IMR-90 (cell line): ENCODE results near the gene NUDT3. TPM values are rescaled to one million over a fixed set of nuclear protein-coding genes. Genes with fewer than 3 reads are reported as not detected.
"Not testable (repeated sequence)": the region's sequence is repeated elsewhere in the genome, so short reads cannot be mapped to it uniquely, and the experiment has no call there.

Experiments
- ATAC-seq: fragments of 200-7000 bp; cut with Tn5 transposase; 2 replicates; pipeline ENCODE4 v1.9.1; 2020; ENCODE audit warnings: low read depth, mild to moderate bottlenecking, moderate library complexity
- BruUV-seq: library from RNA; stranded (reverse); fragments of 400-500 nt; replicated peaks from 2 replicates; lab custom pipeline; 2021; lab: Mats Ljungman, UMichigan
- CTCF ChIA-PET: fragments of 300-600 bp; formaldehyde crosslinking; extraction: SDS; loops from one replicate; lab custom pipeline; 2021; ENCODE audit warnings: antibody characterized with exemption; lab: Yijun Ruan, JAX
- POLR2A ChIA-PET: fragments of 300-600 bp; sonication (Branson Sonifier 250); formaldehyde crosslinking; loops from one replicate; lab custom pipeline; 2022; ENCODE audit warnings: antibody characterized with exemption; ENCODE audit not compliant: unreplicated experiment; lab: Charles Lee
- DNase-seq: peaks from one replicate; pipeline ENCODE4 v3.0.0; 2013
- H2AFZ ChIP-seq: replicated peaks from 2 replicates; pipeline ENCODE3; 2013; ENCODE audit warnings: low read length, mild to moderate bottlenecking; ENCODE audit not compliant: poor library complexity
- H2AK5ac ChIP-seq: 2 replicates; pipeline ENCODE4 v1.6.1; 2013; ENCODE audit warnings: low read depth, low read length, inconsistent platforms
- H2AK9ac ChIP-seq: replicated peaks from 2 replicates; pipeline ENCODE3; 2013; ENCODE audit warnings: mild to moderate bottlenecking, low read depth, low read length, moderate library complexity; ENCODE audit not compliant: poor library complexity
- H2BK120ac ChIP-seq: 2 replicates; pipeline ENCODE4 v1.6.1; 2013; ENCODE audit warnings: low read depth, low read length, inconsistent platforms
- H2BK15ac ChIP-seq: 3 replicates; pipeline ENCODE4 v1.6.1; 2013; ENCODE audit warnings: low read depth, low read length, inconsistent platforms
- H2BK20ac ChIP-seq: 2 replicates; pipeline ENCODE4 v1.6.1; 2013; ENCODE audit warnings: low read depth, mild to moderate bottlenecking, inconsistent platforms, low read length, moderate library complexity
- H2BK5ac ChIP-seq: 2 replicates; pipeline ENCODE4 v1.6.1; 2013; ENCODE audit warnings: mild to moderate bottlenecking, low read depth, low read length, inconsistent platforms; ENCODE audit not compliant: poor library complexity, severe bottlenecking
- H3K14ac ChIP-seq: replicated peaks from 2 replicates; pipeline ENCODE4 v1.6.1; 2013; ENCODE audit warnings: low read depth, low read length, inconsistent platforms
- H3K18ac ChIP-seq: 2 replicates; pipeline ENCODE4 v1.6.1; 2013; ENCODE audit warnings: low read depth, low read length, control low read depth
- H3K23ac ChIP-seq: 2 replicates; pipeline ENCODE4 v1.6.1; 2013; ENCODE audit warnings: low read depth, low read length, inconsistent platforms
- H3K27ac ChIP-seq: 2 replicates; pipeline ENCODE4 v1.5.1; 2013; ENCODE audit warnings: mild to moderate bottlenecking, control low read depth, low read length; ENCODE audit not compliant: insufficient read depth
- H3K27me3 ChIP-seq: 2 replicates; pipeline ENCODE4 v1.6.1; 2013; ENCODE audit warnings: low read length; ENCODE audit not compliant: control insufficient read depth, insufficient read depth
- H3K36me3 ChIP-seq: 2 replicates; pipeline ENCODE4 v1.6.1; 2013; ENCODE audit warnings: low read length, mixed read lengths; ENCODE audit not compliant: control insufficient read depth, insufficient read depth
- H3K4ac ChIP-seq: 2 replicates; pipeline ENCODE4 v1.6.1; 2013; ENCODE audit warnings: low read depth, low read length, inconsistent platforms
- H3K4me1 ChIP-seq: 2 replicates; pipeline ENCODE4 v1.6.1; 2013; ENCODE audit warnings: low read length, mixed read lengths; ENCODE audit not compliant: control insufficient read depth, insufficient read depth
- H3K4me2 ChIP-seq: 2 replicates; pipeline ENCODE4 v1.6.1; 2013; ENCODE audit warnings: low read depth, mild to moderate bottlenecking, control low read depth, low read length, moderate library complexity
- H3K4me3 ChIP-seq: 2 replicates; pipeline ENCODE4 v1.5.1; 2013; ENCODE audit warnings: low read depth, mild to moderate bottlenecking, control low read depth, low read length, moderate library complexity; ENCODE audit not compliant: insufficient read depth
- H3K56ac ChIP-seq: 2 replicates; pipeline ENCODE4 v1.6.1; 2013; ENCODE audit warnings: low read length, inconsistent platforms; ENCODE audit not compliant: insufficient read depth; ENCODE audit errors: extremely low read depth
- H3K79me1 ChIP-seq, 2 experiments: 2 replicates each; pipeline ENCODE4 v1.6.1; 2013; ENCODE audit warnings: low read length in 2 of 2, inconsistent platforms in 1 of 2, low read depth in 1 of 2
- H3K9ac ChIP-seq: 2 replicates; pipeline ENCODE4 v1.6.1; 2013; ENCODE audit warnings: low read depth, low read length, control low read depth
- H3K9me1 ChIP-seq: 2 replicates; pipeline ENCODE4 v1.6.1; 2013; ENCODE audit warnings: low read length, inconsistent platforms; ENCODE audit not compliant: insufficient read depth
- H3K9me3 ChIP-seq: 2 replicates; pipeline ENCODE4 v1.6.1; 2013; ENCODE audit warnings: low read length; ENCODE audit not compliant: control insufficient read depth, insufficient read depth
- H4K20me1 ChIP-seq: 2 replicates; pipeline ENCODE4 v1.6.1; 2013; ENCODE audit warnings: low read length, inconsistent platforms; ENCODE audit not compliant: insufficient read depth
- H4K5ac ChIP-seq: 2 replicates; pipeline ENCODE4 v1.6.1; 2013; ENCODE audit warnings: mild to moderate bottlenecking, low read depth, low read length, control low read depth
- H4K8ac ChIP-seq, 2 experiments: 2 replicates each; pipeline ENCODE4 v1.6.1; 2013; ENCODE audit warnings: low read depth in 2 of 2, low read length in 2 of 2, control low read depth in 1 of 2, inconsistent platforms in 1 of 2
- H4K91ac ChIP-seq: 2 replicates; pipeline ENCODE4 v1.6.1; 2013; ENCODE audit warnings: low read depth, low read length, inconsistent platforms; ENCODE audit not compliant: insufficient read depth
- CEBPB ChIP-seq: IDR thresholded peaks from 2 replicates; pipeline ENCODE4 v1.6.1; 2012; ENCODE audit warnings: low read depth, low read length, improper control_type of control experiment
- FOS ChIP-seq: fragments of 150-350 bp; IDR thresholded peaks from 2 replicates; pipeline ENCODE4 v1.6.1; 2016; ENCODE audit warnings: low read depth, low read length
- MAFK ChIP-seq: IDR thresholded peaks from 2 replicates; pipeline ENCODE4 v1.6.1; 2012; ENCODE audit warnings: low read depth, low read length, improper control_type of control experiment
- NFE2L2 ChIP-seq: fragments of 150-350 bp; IDR thresholded peaks from 2 replicates; pipeline ENCODE4 v1.6.1; 2016; ENCODE audit warnings: low read depth, mild to moderate bottlenecking, low read length
- RCOR1 ChIP-seq: IDR thresholded peaks from 2 replicates; pipeline ENCODE4 v1.6.1; 2012; ENCODE audit warnings: mild to moderate bottlenecking, low read length, improper control_type of control experiment; ENCODE audit not compliant: insufficient replicate concordance
- WGBS, 2 experiments: methylation state at CpG; one replicate each; pipeline versions ENCODE4 v1.1.5 to v1.1.7; 2013; ENCODE audit warnings: missing lambda C conversion rate in 2 of 2; ENCODE audit not compliant: insufficient read length in 1 of 2; ENCODE audit errors: extremely low coverage in 2 of 2; 5-methylcytosine and 5-hydroxymethylcytosine counted together
- dilution Hi-C: fragments of 300-500 bp; cut with HindIII; formaldehyde crosslinking; loops from one replicate; pipeline ENCODE4 v1.14.3; 2018; ENCODE audit warnings: low sequenced_read_pairs; ENCODE audit not compliant: unreplicated experiment
- in situ Hi-C: fragments of 300-500 bp; cut with MboI; formaldehyde crosslinking; loops from 3 replicates; pipeline ENCODE4 v1.14.3; 2019; ENCODE audit warnings: low sequenced_read_pairs, inconsistent platforms, mixed read lengths
- intact Hi-C: fragments of 100-400 bp; cut with micrococcal nuclease; formaldehyde crosslinking; loops from 2 replicates; pipeline ENCODE4 v1.10.0; 2022
- polyA plus RNA-seq, 3 experiments: library from polyadenylated mRNA; depleted of rRNA; stranded (reverse); fragments of >200 nt; gene quantifications; 2 replicates each; pipeline ENCODE4 v1.2.3, GENCODE V29; 2012; ENCODE audit warnings: low replicate concordance in 1 of 3
- total RNA-seq: library from RNA; depleted of rRNA; stranded (reverse); fragments of >200 nt; gene quantifications from 2 replicates; pipeline ENCODE4 v1.2.3, GENCODE V29; 2012

The NUDT3 gene
- total and polyA plus RNA-seq, 2 of the 4 experiments (the other 2 are of a cell fraction) = 10.1 to 17.2 TPM

- dilution Hi-C loops = no loop called here
- Histone ChIP-seq H3K4me1 (0 out of 2 replicates have a peak, but pooled peaks cover 2% of the 10 kb centered on the region), H2AFZ (no peak overlapping the region), H3K4me2 (no peak overlapping the region), H3K9ac (no peak overlapping the region), H4K20me1 (no peaks in the 10 kb centered on the region; the same call in 1 of the 2 replicates), H3K23ac (no peak overlapping the region), H3K14ac (no peak overlapping the region), H2BK120ac (no peak overlapping the region), H2BK15ac (no peak overlapping the region), H3K9me3 (no peaks in the 10 kb centered on the region), H3K79me1 (no peaks in the 10 kb centered on the region), H2AK5ac (no peak overlapping the region), H3K27me3 (no peaks in the 10 kb centered on the region), H3K4me3 (no peak overlapping the region), H3K36me3 (no peaks in the 10 kb centered on the region), H3K9me1 (0 out of 2 replicates have a peak, but pooled peaks cover 10% of the 10 kb centered on the region), H3K4ac (no peak overlapping the region), H2AK9ac (no peak overlapping the region), H3K56ac (no peak overlapping the region), H4K8ac (no peak overlapping the region), H4K5ac (no peak overlapping the region), H2BK5ac (no peak overlapping the region), H3K18ac (no peak overlapping the region), H4K91ac (no peak overlapping the region), H3K27ac (no peak overlapping the region), H2BK20ac (no peak overlapping the region)
- no TSS peak for BruUV-seq
- ChIA-PET POLR2A (no interaction called here), CTCF (interaction anchor here (0.5 to 1.3 kb wide), 2 partner anchors 9 to 123 kb away, joined by 3 read pairs; no protein-coding TSS in a partner anchor)
- ATAC-seq (no peak), DNase-seq (no peak)
- TF ChIP-seq NFE2L2 (no peak), RCOR1 (no peak), FOS (no peak), MAFK (no peak), CEBPB (no peak)
- in situ Hi-C loops = no loop called here
- intact Hi-C loops = no loop called here
- 40% methylated on average over 1 of the region's 13 CpGs; no CpG with 5 or more reads in 1 of the 2 experiments for WGBS, 2 experiments
These were observed 120.2 kb downstream of the NUDT3 start for GRCh38 chr6:34272013-34272926.

GRCh38 chr6:34269658-34270341, 122.7 kb downstream of the NUDT3 start:
- H3K4me2 ChIP-seq, H2BK5ac ChIP-seq, H4K20me1 ChIP-seq, ATAC-seq, H3K23ac ChIP-seq, H2BK15ac ChIP-seq, H2AFZ ChIP-seq, H3K14ac ChIP-seq, H3K4me3 ChIP-seq, H3K4me1 ChIP-seq, H3K56ac ChIP-seq, DNase-seq, H2AK5ac ChIP-seq, POLR2A ChIA-PET, dilution Hi-C loops, H4K5ac ChIP-seq, H2AK9ac ChIP-seq, H3K27ac ChIP-seq, H2BK120ac ChIP-seq, in situ Hi-C loops, BruUV-seq, H3K9me1 ChIP-seq, H2BK20ac ChIP-seq, CTCF ChIA-PET, intact Hi-C loops, H4K8ac ChIP-seq, H4K91ac ChIP-seq, H3K9ac ChIP-seq, H3K4ac ChIP-seq, H3K18ac ChIP-seq, H3K36me3 ChIP-seq, H3K79me1 ChIP-seq, H3K9me3 ChIP-seq, H3K27me3 ChIP-seq: not testable (repeated sequence)
- 88% methylated on average over 5 of the region's 17 CpGs; no CpG with 5 or more reads in 1 of the 2 experiments for WGBS, 2 experiments
